Measurements from ENCODE around the gene ZNF394.
"Not testable (repeated sequence)": the region's sequence is repeated elsewhere in the genome, so short reads cannot be mapped to it uniquely, and the experiment has no call there.

ZNF394 gene

GRCh38 chr7:99499721-99500636 is at the start of gene ZNF394:
TSS of gene ZNF394 (minus strand) at chr7:99500281. CDS start at chr7:99500093, 188 bp downstream.
- peak; percentile 76 to 86 for DNase-seq (ENCODE audit: extremely low read depth in 1 of 2, low read depth in 1 of 2)

GRCh38 chr7:99549545-99549944 is 49.5 kb upstream of the ZNF394 start:
- DNase-seq (ENCODE audit: extremely low read depth in 1 of 2, low read depth in 1 of 2) = not testable (repeated sequence)

GRCh38 chr7:99545308-99545707 is 45.2 kb upstream of the ZNF394 start:
- not testable (repeated sequence) for DNase-seq (ENCODE audit: extremely low read depth in 1 of 2, low read depth in 1 of 2)

- DNase-seq (ENCODE audit: extremely low read depth in 1 of 2, low read depth in 1 of 2) = no peak
Observed at GRCh38 chr7:99543916-99544315, 43.8 kb upstream of the ZNF394 start.

- DNase-seq (ENCODE audit: extremely low read depth in 1 of 2, low read depth in 1 of 2) = no peak
Observed at GRCh38 chr7:99543081-99543671, 43.1 kb upstream of the ZNF394 start.

GRCh38 chr7:99541212-99541611 is 41.1 kb upstream of the ZNF394 start:
- no peak for DNase-seq (ENCODE audit: extremely low read depth in 1 of 2, low read depth in 1 of 2)

GRCh38 chr7:99540542-99540941 is 40.5 kb upstream of the ZNF394 start:
- DNase-seq (ENCODE audit: extremely low read depth in 1 of 2, low read depth in 1 of 2) = no peak

- no peak for DNase-seq (ENCODE audit: extremely low read depth in 1 of 2, low read depth in 1 of 2)
Observed at GRCh38 chr7:99539213-99539811, 39.2 kb upstream of the ZNF394 start.

- no peak for DNase-seq (ENCODE audit: extremely low read depth in 1 of 2, low read depth in 1 of 2)
Observed at GRCh38 chr7:99535667-99536066, 35.6 kb upstream of the ZNF394 start.

GRCh38 chr7:99531354-99531765 is 31.3 kb upstream of the ZNF394 start:
- no peak for DNase-seq (ENCODE audit: extremely low read depth in 1 of 2, low read depth in 1 of 2)

GRCh38 chr7:99525713-99526440 is 25.8 kb upstream of the ZNF394 start:
- DNase-seq (ENCODE audit: extremely low read depth in 1 of 2, low read depth in 1 of 2) = no peak

GRCh38 chr7:99521399-99521798 is 21.3 kb upstream of the ZNF394 start:
- DNase-seq (ENCODE audit: extremely low read depth in 1 of 2, low read depth in 1 of 2) = no peak

- no peak for DNase-seq (ENCODE audit: extremely low read depth in 1 of 2, low read depth in 1 of 2)
Observed at GRCh38 chr7:99514050-99514449, 14.0 kb upstream of the ZNF394 start.

- DNase-seq (ENCODE audit: extremely low read depth in 1 of 2, low read depth in 1 of 2) = no peak
Observed at GRCh38 chr7:99505324-99505662, 5.2 kb upstream of the ZNF394 start.

- DNase-seq (ENCODE audit: extremely low read depth in 1 of 2, low read depth in 1 of 2) = peak; percentile 91 to 98
Observed at GRCh38 chr7:99504603-99505323, 4.7 kb upstream of the ZNF394 start, which contains the start of gene ZKSCAN5. TSS of gene ZKSCAN5 (plus strand) at chr7:99504662. CDS start at chr7:99506045, 1,383 bp downstream.

GRCh38 chr7:99504281-99504602 is 4.2 kb upstream of the ZNF394 start:
- no peak for DNase-seq (ENCODE audit: extremely low read depth in 1 of 2, low read depth in 1 of 2)

- DNase-seq (ENCODE audit: extremely low read depth in 1 of 2, low read depth in 1 of 2) = not testable (repeated sequence)
Observed at GRCh38 chr7:99501236-99501635, 1.2 kb upstream of the ZNF394 start.

GRCh38 chr7:99500637-99501009 is 542 bp upstream of the ZNF394 start:
- DNase-seq (ENCODE audit: extremely low read depth in 1 of 2, low read depth in 1 of 2) = no peak

- DNase-seq (ENCODE audit: extremely low read depth in 1 of 2, low read depth in 1 of 2) = no peak
Observed at GRCh38 chr7:99499371-99499720, 735 bp downstream of the ZNF394 start.

- no peak for DNase-seq (ENCODE audit: extremely low read depth in 1 of 2, low read depth in 1 of 2)
Observed at GRCh38 chr7:99498546-99498944, 1.5 kb downstream of the ZNF394 start.
